Endothelial cell of umbilical vein (primary cell): Measurements from ENCODE around the gene SLC22A3. TPM values are rescaled to one million over a fixed set of nuclear protein-coding genes. Genes with fewer than 3 reads are reported as not detected.

ENCODE experiments used
- BruUV-seq: library from RNA; stranded (reverse); fragments of 400-500 nt; replicated peaks from 2 replicates; lab custom pipeline; 2021; lab: Mats Ljungman, UMichigan
- CTCF ChIA-PET: fragments of 300-600, 350-600 bp; sonication (Branson Sonifier 250); formaldehyde crosslinking; loops from one replicate; lab custom pipeline; 2021; ENCODE audit warnings: antibody characterized with exemption, inconsistent platforms; lab: Charles Lee
- POLR2A ChIA-PET: fragments of 300-600, 350-600 bp; sonication (Branson Sonifier 250); formaldehyde crosslinking; loops from one replicate; lab custom pipeline; 2021; ENCODE audit warnings: antibody characterized with exemption, inconsistent platforms; lab: Charles Lee
- DNase-seq: peaks from one replicate; pipeline ENCODE4 v3.0.0-alpha.2; 2011; ENCODE audit warnings: low read depth, low spot score
- FAIRE-seq: peaks from 2 replicates; lab custom pipeline; 2011; peaks lifted over from hg19 to GRCh38; lab: Jason Lieb, UNC
- H2AFZ ChIP-seq: 2 replicates; pipeline ENCODE4 v1.6.0; 2012; ENCODE audit warnings: low read depth, low read length, control low read depth, inconsistent platforms
- H3K27ac ChIP-seq: 2 replicates; pipeline ENCODE4 v1.5.1; 2011; ENCODE audit warnings: low read depth, mild to moderate bottlenecking, control low read depth, low read length, moderate library complexity; ENCODE audit not compliant: insufficient read depth
- H3K27me3 ChIP-seq, 2 experiments: 2 replicates each; pipeline versions ENCODE4 v1.6.0 to v1.6.1; 2011; ENCODE audit warnings: low read length in 2 of 2, mixed read lengths in 1 of 2; ENCODE audit not compliant: control insufficient read depth in 2 of 2, insufficient read depth in 2 of 2
- H3K36me3 ChIP-seq, 2 experiments: 2 replicates in 1 of 2; 3 replicates in 1 of 2; pipeline ENCODE4 v1.5.1; 2011; ENCODE audit warnings: low read length in 2 of 2, mild to moderate bottlenecking in 1 of 2, moderate library complexity in 1 of 2; ENCODE audit not compliant: control insufficient read depth in 2 of 2, insufficient read depth in 2 of 2; ENCODE audit errors: extremely low read depth in 1 of 2
- H3K4me1 ChIP-seq: 3 replicates; pipeline ENCODE4 v1.5.1; 2011; ENCODE audit warnings: mild to moderate bottlenecking, low read length; ENCODE audit not compliant: control insufficient read depth, insufficient read depth; ENCODE audit errors: extremely low read depth
- H3K4me2 ChIP-seq: 2 replicates; pipeline ENCODE4 v1.6.1; 2011; ENCODE audit warnings: low read length, control low read depth, mixed read lengths; ENCODE audit not compliant: insufficient read depth
- H3K4me3 ChIP-seq, 3 experiments: fragments of 200-600 bp in 1 of 3; sonication (generic), shearing (Covaris generic) in 1 of 3; replicated peaks in 1 of 3; 2 replicates each; pipeline ENCODE4 v1.5.1; 2011 to 2016; ENCODE audit warnings: control low read depth in 3 of 3, low read length in 3 of 3, mild to moderate bottlenecking in 2 of 3, inconsistent platforms in 1 of 3, low read depth in 1 of 3, moderate library complexity in 1 of 3; ENCODE audit not compliant: insufficient read depth in 1 of 3
- H3K79me2 ChIP-seq: 2 replicates; pipeline ENCODE4 v1.6.0; 2012; ENCODE audit warnings: low read length, inconsistent platforms; ENCODE audit not compliant: control insufficient read depth, insufficient read depth
- H3K9ac ChIP-seq: replicated peaks from 2 replicates; pipeline ENCODE3; 2011; ENCODE audit warnings: low read length, control low read depth; ENCODE audit not compliant: insufficient read depth; ENCODE audit errors: extremely low read depth
- H3K9me1 ChIP-seq: replicated peaks from 3 replicates; pipeline ENCODE4 v1.6.0; 2011; ENCODE audit warnings: mild to moderate bottlenecking, low read length; ENCODE audit not compliant: control insufficient read depth, insufficient read depth; ENCODE audit errors: extremely low read depth
- H3K9me3 ChIP-seq: replicated peaks from 2 replicates; pipeline ENCODE4 v1.5.1; 2012; ENCODE audit warnings: low read length, inconsistent platforms; ENCODE audit not compliant: control insufficient read depth, insufficient read depth
- H4K20me1 ChIP-seq: replicated peaks from 2 replicates; pipeline ENCODE3; 2011; ENCODE audit warnings: mild to moderate bottlenecking, low read length; ENCODE audit not compliant: control insufficient read depth, insufficient read depth; ENCODE audit errors: extremely low read depth
- CTCF ChIP-seq, 2 donors: IDR thresholded peaks; 1 replicate in 1 of 2; 2 replicates in 1 of 2; pipeline ENCODE4 v1.5.1; 2011; ENCODE audit warnings: low read length in 2 of 2, mild to moderate bottlenecking in 2 of 2, moderate library complexity in 2 of 2, control low read depth in 1 of 2, inconsistent platforms in 1 of 2, low read depth in 1 of 2; ENCODE audit not compliant: insufficient read depth in 1 of 2; ENCODE audit errors: extremely low read depth in 1 of 2
- EZH2 ChIP-seq: IDR thresholded peaks from 2 replicates; pipeline ENCODE4 v1.6.1; 2012; ENCODE audit warnings: borderline replicate concordance, low read depth, mild to moderate bottlenecking, moderate library complexity, low read length, inconsistent platforms; ENCODE audit not compliant: severe bottlenecking
- FOS ChIP-seq: IDR thresholded peaks from 2 replicates; pipeline ENCODE4 v1.6.1; 2011; ENCODE audit warnings: mild to moderate bottlenecking, low read length, moderate library complexity, borderline replicate concordance; ENCODE audit not compliant: insufficient read depth
- GATA2 ChIP-seq: IDR thresholded peaks from 2 replicates; pipeline ENCODE4 v1.7.0; 2011; ENCODE audit warnings: low read depth, mild to moderate bottlenecking, moderate library complexity, mixed read lengths, low read length; ENCODE audit not compliant: insufficient read length, insufficient read depth
- JUN ChIP-seq: IDR thresholded peaks from 2 replicates; pipeline ENCODE4 v1.6.1; 2011; ENCODE audit warnings: borderline replicate concordance, low read depth; ENCODE audit not compliant: insufficient read length, insufficient read depth
- MYC ChIP-seq: IDR thresholded peaks from one replicate; pipeline ENCODE4 v1.6.1; 2011; ENCODE audit warnings: mild to moderate bottlenecking, low read depth, low read length
- POLR2A ChIP-seq: IDR thresholded peaks from 2 replicates; pipeline ENCODE4 v1.6.1; 2012; ENCODE audit warnings: low read depth, mild to moderate bottlenecking, control low read depth, low read length
- POLR2AphosphoS5 ChIP-seq: IDR thresholded peaks from 2 replicates; pipeline ENCODE4 v1.6.1; 2012; ENCODE audit warnings: low read depth, mild to moderate bottlenecking, control low read depth, low read length, moderate library complexity; ENCODE audit not compliant: insufficient read depth
- dilution Hi-C: fragments of 300-500 bp; cut with MboI; formaldehyde crosslinking; loops from one replicate; pipeline ENCODE4 v1.15.0; 2019; ENCODE audit warnings: low sequenced_read_pairs; ENCODE audit not compliant: extremely low pct_ligation_motif_present
- intact Hi-C: fragments of 100-400 bp; cut with micrococcal nuclease; formaldehyde crosslinking; loops from one replicate; pipeline ENCODE4 v1.10.0; 2022
- polyA plus RNA-seq, 4 experiments: library from polyadenylated mRNA; depleted of rRNA in 3 of 4; stranded (reverse) in 3 of 4; unstranded in 1 of 4; fragments of >200 nt; gene quantifications; 2 replicates each; pipeline versions ENCODE4 v1.2.1 to v1.2.3, GENCODE V29; 2011 to 2012; ENCODE audit warnings: missing spikeins in 1 of 4
- total RNA-seq: library from RNA; stranded (reverse); gene quantifications from 2 replicates; pipeline ENCODE4 v1.2.3, GENCODE V29; 2021
- TF ChIP-seq, protein P1 (sequence below): IDR thresholded peaks from 2 replicates; pipeline ENCODE4 v1.6.1; 2011; ENCODE audit not compliant: insufficient read depth, insufficient read length

SLC22A3 gene
- total and polyA plus RNA-seq, 2 donors (not counting 3 experiments of a cell fraction or from before 2014, with no cell fraction given): not detected

GRCh38 chr6:160462551-160463109 lies 114.5 kb downstream of the SLC22A3 start:
- Histone ChIP-seq H2AFZ (no peak overlapping the region), H3K9ac (no peak overlapping the region), H3K4me1 (peaks cover 8% of the 10 kb centered on the region), H3K9me1 (no peaks in the 10 kb centered on the region), H3K4me3 (no peak overlapping the region), H4K20me1 (no peaks in the 10 kb centered on the region), H3K36me3 (no peaks in the 10 kb centered on the region), H3K9me3 (no peaks in the 10 kb centered on the region), H3K27me3 (no peaks in the 10 kb centered on the region), H3K79me2 (no peaks in the 10 kb centered on the region), H3K27ac (no peak overlapping the region), H3K4me2 (peak overlapping the region; percentile 16)
- dilution Hi-C loops: no loop called here
- BruUV-seq: no TSS peak
- intact Hi-C loops: no loop called here
- no peak for TF ChIP-seq CTCF (IDR thresholded peaks at IDR 0.05; ENCODE audit: extremely low read depth in 1 of 2, insufficient read depth in 1 of 2, low read depth in 1 of 2, low read length in 2 of 2)
- no peak for TF ChIP-seq EZH2
- TF ChIP-seq, protein P1, sequence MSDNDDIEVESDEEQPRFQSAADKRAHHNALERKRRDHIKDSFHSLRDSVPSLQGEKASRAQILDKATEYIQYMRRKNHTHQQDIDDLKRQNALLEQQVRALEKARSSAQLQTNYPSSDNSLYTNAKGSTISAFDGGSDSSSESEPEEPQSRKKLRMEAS: no peak
- no peak for TF ChIP-seq POLR2AphosphoS5
- TF ChIP-seq FOS: no peak
- no peak for TF ChIP-seq POLR2A
- no peak for TF ChIP-seq GATA2
- TF ChIP-seq MYC: no peak
- no peak for TF ChIP-seq JUN
- CTCF ChIA-PET: interaction anchor here (1.2 kb wide), 1 partner anchor 71 kb away, joined by 5 read pairs; no protein-coding TSS in a partner anchor
- peak; percentile 33 for DNase-seq
- POLR2A ChIA-PET: no interaction called here
- no peak for FAIRE-seq
